ENCODE results near the gene CYP2W1.

The CYP2W1 gene

GRCh38 chr7:987909-988308 lies 4.9 kb downstream of the CYP2W1 start:
- CTCF ChIA-PET = interaction anchor here (0.7 kb wide), 1 partner anchor 78 kb away, joined by 3 read pairs; no protein-coding TSS in a partner anchor
- Histone ChIP-seq H3K36me3 (ENCODE audit: control insufficient read depth in 2 of 2, insufficient read depth in 1 of 2, low read length in 2 of 2) (no peaks in the 10 kb centered on the region), H3K27ac (ENCODE audit: extremely low read depth, low read depth, low read length) (no peak overlapping the region), H3K4me3 (ENCODE audit: low read depth, low read length) (no peak overlapping the region), H3K4me1 (ENCODE audit: control insufficient read depth, insufficient read depth, low read length) (no peaks in the 10 kb centered on the region), H3K9me3 (ENCODE audit: control insufficient read depth, insufficient read depth, low read depth, low read length) (no peaks in the 10 kb centered on the region)
- POLR2A ChIA-PET = interaction anchor here (1.0 kb wide), 1 partner anchor 22 kb away, joined by 3 read pairs; no protein-coding TSS in a partner anchor
- TF ChIP-seq GLIS2 (tag by site-specific recombination; IDR thresholded peaks at IDR 0.05) (peak; percentile 11; the same call in 1 of the 2 replicates), YY1 (tag by site-specific recombination; IDR thresholded peaks at IDR 0.05) (no peak), GLIS1 (tag by site-specific recombination; IDR thresholded peaks at IDR 0.05) (peak; percentile 35; the same call in 1 of the 2 replicates)

- H3K9me3 ChIP-seq (ENCODE audit: control insufficient read depth, insufficient read depth, low read depth, low read length) = no peaks in the 10 kb centered on the region
- CTCF ChIA-PET = interaction anchor here (0.7 kb wide), 2 partner anchors 78 to 79 kb away, joined by 3 to 4 read pairs; no protein-coding TSS in a partner anchor
- no peak overlapping the region for H3K27ac ChIP-seq (ENCODE audit: extremely low read depth, low read depth, low read length)
- no peaks in the 10 kb centered on the region; the same call in 1 of the 2 replicates for H3K4me1 ChIP-seq (ENCODE audit: control insufficient read depth, insufficient read depth, low read length)
- POLR2A ChIA-PET = interaction anchor here (1.0 kb wide), 1 partner anchor 22 kb away, joined by 3 read pairs; no protein-coding TSS in a partner anchor
- no peaks in the 10 kb centered on the region for H3K36me3 ChIP-seq (ENCODE audit: control insufficient read depth in 2 of 2, insufficient read depth in 1 of 2, low read length in 2 of 2)
- no peak overlapping the region for H3K4me3 ChIP-seq (ENCODE audit: low read depth, low read length)
- no peak for TF ChIP-seq ZFP37 (tag by site-specific recombination; IDR thresholded peaks at IDR 0.05)
- peak; percentile 9; the same call in 1 of the 2 replicates for TF ChIP-seq SP2 (tag by site-specific recombination; IDR thresholded peaks at IDR 0.05)
- peak; percentile 57 for TF ChIP-seq ZFHX2 (tag by site-specific recombination; conservative IDR thresholded peaks at IDR 0.05)
- TF ChIP-seq ZNF449 (tag by site-specific recombination; IDR thresholded peaks at IDR 0.05) = no peak
- TF ChIP-seq HOXC10 (CRISPR knock-in tag; IDR thresholded peaks at IDR 0.05) = no peak
- TF ChIP-seq ZNF488 (tag by site-specific recombination; IDR thresholded peaks at IDR 0.05) = no peak
- no peak for TF ChIP-seq ZSCAN30 (tag by site-specific recombination; IDR thresholded peaks at IDR 0.05)
- no peak for TF ChIP-seq ZBTB21 (tag by site-specific recombination; IDR thresholded peaks at IDR 0.05)
- no peak for TF ChIP-seq ZNF292 (tag by site-specific recombination; IDR thresholded peaks at IDR 0.05; ENCODE audit: borderline replicate concordance, low read depth)
- TF ChIP-seq ZNF692 (tag by site-specific recombination; IDR thresholded peaks at IDR 0.05) = no peak
- TF ChIP-seq ZNF148 (tag by site-specific recombination; IDR thresholded peaks at IDR 0.05; ENCODE audit: borderline replicate concordance) = no peak
- TF ChIP-seq KLF1 (tag by site-specific recombination; IDR thresholded peaks at IDR 0.05) = 0 out of 2 replicates have a peak, but pooled peaks have one; percentile 15
- TF ChIP-seq ZNF830 (tag by site-specific recombination; IDR thresholded peaks at IDR 0.05; ENCODE audit: low read depth) = no peak
- TF ChIP-seq ZBTB1 (tag by site-specific recombination; IDR thresholded peaks at IDR 0.05) = no peak
- no peak for TF ChIP-seq ZNF843 (tag by site-specific recombination; IDR thresholded peaks at IDR 0.05)
- TF ChIP-seq ZFP69B (tag by site-specific recombination; IDR thresholded peaks at IDR 0.05) = no peak
- TF ChIP-seq EGR2 (tag by site-specific recombination; IDR thresholded peaks at IDR 0.05; ENCODE audit: low read depth) = peak; percentile 56
- TF ChIP-seq AEBP2 (tag by site-specific recombination; IDR thresholded peaks at IDR 0.05; ENCODE audit: borderline replicate concordance) = no peak
- no peak for TF ChIP-seq ZNF670 (tag by site-specific recombination; IDR thresholded peaks at IDR 0.05; ENCODE audit: low read depth)
- TF ChIP-seq ZNF266 (tag by site-specific recombination; IDR thresholded peaks at IDR 0.05; ENCODE audit: low read depth) = no peak
- TF ChIP-seq PATZ1 (tag by site-specific recombination; IDR thresholded peaks at IDR 0.05) = no peak
These were observed 5.5 kb downstream of the CYP2W1 start for GRCh38 chr7:988426-988911.

All from HEK293 (cell line).